ENCODE results near the gene SEC16A.

Gene SEC16A

GRCh38 chr9:136482793-136483588, at the start of gene SEC16A:
SEC16A (minus strand) TSS chr9:136483040; CDS start chr9:136477615, 5,425 bp downstream.
- peak; percentile 98 to 99 for DNase-seq (ENCODE audit: low read depth in 2 of 2)

GRCh38 chr9:136531904-136532798, 49.3 kb upstream of the SEC16A start:
- no peak for DNase-seq (ENCODE audit: low read depth in 2 of 2)

GRCh38 chr9:136531186-136531903, 48.5 kb upstream of the SEC16A start:
- no peak for DNase-seq (ENCODE audit: low read depth in 2 of 2)

- no peak for DNase-seq (ENCODE audit: low read depth in 2 of 2)
Measured at GRCh38 chr9:136530461-136531089, 47.7 kb upstream of the SEC16A start.

GRCh38 chr9:136529516-136530460, 46.9 kb upstream of the SEC16A start:
- no peak for DNase-seq (ENCODE audit: low read depth in 2 of 2)

- no peak for DNase-seq (ENCODE audit: low read depth in 2 of 2)
Measured at GRCh38 chr9:136528716-136529341, 46.0 kb upstream of the SEC16A start.

DNA sequence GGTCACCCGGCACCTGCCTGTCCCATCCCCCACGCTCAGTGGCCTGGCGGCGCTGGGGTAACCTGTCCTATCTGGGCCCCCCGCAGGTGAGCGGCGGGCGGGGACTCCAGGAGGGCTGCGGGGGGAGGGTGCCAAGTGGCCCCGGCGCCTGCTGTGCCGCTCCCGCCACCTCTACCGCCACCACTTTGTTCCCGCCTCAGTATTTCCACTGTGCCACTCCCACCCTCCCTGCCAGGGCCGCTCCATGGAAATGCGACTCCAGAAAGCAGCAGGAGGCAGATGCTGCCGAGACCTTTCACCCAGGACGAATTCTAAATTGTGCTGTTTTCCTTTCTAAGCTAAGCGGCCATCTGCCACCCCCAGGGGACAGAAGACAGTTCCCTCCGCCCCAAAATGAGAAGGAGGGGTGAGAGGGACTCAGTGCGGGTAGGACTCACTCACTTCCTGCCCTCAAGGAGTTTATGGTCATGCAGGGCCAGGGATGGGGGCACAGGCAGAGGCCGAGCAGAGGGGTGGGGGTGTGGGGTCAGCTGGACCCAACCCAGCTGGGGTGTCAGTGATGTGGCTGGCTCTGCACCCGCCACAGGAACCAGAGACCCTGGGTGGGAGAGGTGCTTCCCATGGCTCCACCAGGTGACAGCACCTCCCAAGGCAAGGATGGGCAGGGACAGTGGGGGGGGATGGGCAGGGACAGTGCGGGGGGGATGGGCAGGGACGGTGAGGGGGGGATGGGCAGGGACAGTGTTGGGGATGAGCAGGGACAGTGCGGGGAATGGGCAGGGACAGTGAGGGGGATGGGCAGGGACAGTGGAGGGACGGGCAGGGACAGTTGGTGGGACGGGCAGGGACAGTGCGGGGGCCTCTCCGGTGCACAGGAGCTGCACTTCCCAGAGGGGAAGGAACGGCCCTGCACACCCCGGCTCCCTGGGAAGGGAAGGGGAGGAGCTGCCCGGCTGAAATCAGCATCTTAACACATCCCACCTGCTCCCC, 45.2 kb upstream of the SEC16A start:
- DNase-seq (ENCODE audit: low read depth in 2 of 2): no peak

- DNase-seq (ENCODE audit: low read depth in 2 of 2): no peak
Measured at GRCh38 chr9:136527131-136527530, 44.3 kb upstream of the SEC16A start.

DNA sequence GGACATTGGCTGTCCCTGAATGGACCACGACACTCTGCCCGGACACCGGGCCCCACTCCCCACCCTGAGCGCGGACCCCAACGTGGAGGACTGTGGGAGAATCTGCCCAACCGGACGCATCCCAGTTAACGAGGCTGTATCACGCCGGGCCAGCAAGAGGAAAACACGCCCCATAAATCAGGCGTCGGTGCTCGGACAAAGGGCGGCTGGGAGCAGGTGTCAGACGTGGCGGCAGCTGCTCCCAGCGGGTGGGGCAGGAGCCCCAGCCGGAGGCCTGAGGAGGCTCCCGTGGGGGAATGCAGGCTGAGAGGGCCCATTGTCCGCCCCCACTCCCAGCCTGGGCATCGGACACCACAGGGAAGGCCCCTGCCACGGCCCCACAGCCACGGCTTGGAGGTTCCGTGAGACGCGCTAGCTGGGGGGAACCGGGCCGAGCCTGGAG, 43.8 kb upstream of the SEC16A start:
- DNase-seq (ENCODE audit: low read depth in 2 of 2): no peak

GRCh38 chr9:136525841-136526499, 43.1 kb upstream of the SEC16A start:
- DNase-seq (ENCODE audit: low read depth in 2 of 2): no peak

DNA sequence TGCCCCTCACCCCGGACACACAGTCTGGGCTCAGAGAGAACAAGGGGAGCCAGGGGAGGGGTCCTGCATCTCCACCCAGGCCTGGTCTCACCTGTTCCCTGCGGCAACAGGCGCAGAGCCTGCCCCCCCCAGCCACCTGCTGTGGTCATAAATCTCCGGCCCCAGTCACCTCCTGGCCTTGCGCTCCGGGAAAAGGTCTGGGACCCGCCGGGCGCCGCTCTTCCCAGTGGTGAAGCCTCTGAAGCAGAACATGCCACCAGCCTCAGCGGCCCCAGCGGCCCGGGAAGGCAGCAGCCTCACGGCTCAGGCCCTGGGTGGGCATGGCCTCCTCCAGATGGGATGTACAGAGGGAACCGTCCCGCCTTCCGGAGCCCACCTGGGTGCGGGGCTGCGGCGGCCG, 42.4 kb upstream of the SEC16A start:
- no peak for DNase-seq (ENCODE audit: low read depth in 2 of 2)

GRCh38 chr9:136522314-136523237, 39.7 kb upstream of the SEC16A start:
- DNase-seq (ENCODE audit: low read depth in 2 of 2): no peak

- no peak for DNase-seq (ENCODE audit: low read depth in 2 of 2)
Measured at GRCh38 chr9:136521537-136521936, 38.7 kb upstream of the SEC16A start.

DNA sequence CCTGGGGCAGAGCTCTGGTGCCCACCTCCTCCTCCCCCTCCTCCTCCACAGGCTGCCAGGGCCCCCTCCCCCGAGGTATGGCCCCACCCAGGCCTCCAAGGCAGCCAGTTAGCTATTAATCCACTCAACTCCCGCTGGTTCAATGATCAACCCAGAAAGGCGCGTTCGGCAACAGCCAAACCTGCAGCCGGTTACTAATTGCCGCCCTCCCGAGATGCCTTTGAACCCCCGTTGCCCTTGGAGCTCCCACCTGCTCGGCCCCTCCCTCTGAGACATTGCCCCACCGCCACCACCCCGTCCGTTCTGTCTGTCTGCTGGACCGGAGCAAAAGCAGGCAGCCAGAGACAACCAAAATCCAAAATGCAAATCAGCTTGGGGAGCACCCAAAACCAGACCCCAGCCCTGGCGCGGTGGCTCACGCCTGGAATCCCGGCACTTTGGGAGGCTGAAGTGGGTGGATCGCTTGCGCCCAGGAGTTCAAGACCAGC, 37.3 kb upstream of the SEC16A start:
- no peak for DNase-seq (ENCODE audit: low read depth in 2 of 2)

- DNase-seq (ENCODE audit: low read depth in 2 of 2): no peak
Measured at GRCh38 chr9:136519263-136520052, 36.6 kb upstream of the SEC16A start.

DNA sequence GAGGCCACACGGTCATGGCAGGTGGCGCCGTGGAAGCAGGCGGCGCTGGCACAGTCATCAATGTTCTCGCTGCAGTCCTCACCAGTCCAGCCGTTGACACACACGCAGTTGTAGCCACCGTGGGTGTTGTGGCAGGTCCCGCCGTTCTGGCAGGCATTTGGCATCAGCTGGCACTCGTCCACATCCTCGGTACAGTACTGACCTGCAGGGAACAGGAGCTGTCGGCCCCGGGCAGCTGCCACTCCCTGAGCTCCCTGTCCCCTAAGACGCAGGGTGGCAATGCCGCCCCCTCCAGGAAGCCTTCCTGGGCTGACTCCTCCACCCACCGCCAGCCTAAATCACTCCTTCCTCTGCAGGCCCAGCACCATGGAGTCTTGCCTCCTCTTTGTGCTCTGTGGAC, 35.8 kb upstream of the SEC16A start:
- DNase-seq (ENCODE audit: low read depth in 2 of 2): no peak

All from stimulated activated CD8-positive, alpha-beta memory T cell treated with anti-CD3 and anti-CD28 coated beads, Interleukin-15, amount 100 ng/mL, for 4 hours (primary cell).